Measurements from ENCODE around the gene ERG.

- no peak for TF ChIP-seq CTCF (conservative IDR thresholded peaks at IDR 0.05; ENCODE audit: low read length)
- TF ChIP-seq EZH2phosphoT487 (IDR thresholded peaks at IDR 0.05; ENCODE audit: borderline replicate concordance) = no peak
Observed at GRCh38 chr21:38384675-38385426, 113.4 kb downstream of the ERG start.
